IPS-11a (cell line): ENCODE results near the gene CACNA1C.

Experiments used
- H3K4me3 ChIP-seq: one replicate; pipeline ENCODE4 v1.5.1; 2013; ENCODE audit warnings: low read depth, low read length, control low read depth

The CACNA1C gene

GRCh38 chr12:2270846-2271245 is 218.1 kb downstream of the CACNA1C start:
- no peak overlapping the region for H3K4me3 ChIP-seq

DNA sequence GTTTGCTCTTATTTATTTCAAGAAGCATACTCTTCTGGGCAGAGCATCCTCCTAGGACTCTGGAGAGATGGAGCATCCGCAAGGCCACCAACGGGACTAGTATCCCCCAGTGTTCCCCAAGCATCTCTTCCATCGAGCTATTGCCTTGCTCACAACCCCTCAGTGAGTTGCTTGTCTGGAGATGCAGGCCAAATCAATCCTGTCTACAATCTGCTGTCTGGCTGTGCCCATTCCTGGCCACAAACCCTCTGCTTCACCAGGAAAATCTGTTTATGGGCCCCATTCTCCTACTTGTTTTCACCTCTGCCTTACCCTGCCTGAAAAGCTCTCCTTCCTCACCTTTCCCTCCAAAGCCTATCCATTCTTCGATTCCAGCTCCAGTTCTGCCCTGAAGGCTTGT is 219.2 kb downstream of the CACNA1C start:
- no peak overlapping the region for H3K4me3 ChIP-seq

DNA sequence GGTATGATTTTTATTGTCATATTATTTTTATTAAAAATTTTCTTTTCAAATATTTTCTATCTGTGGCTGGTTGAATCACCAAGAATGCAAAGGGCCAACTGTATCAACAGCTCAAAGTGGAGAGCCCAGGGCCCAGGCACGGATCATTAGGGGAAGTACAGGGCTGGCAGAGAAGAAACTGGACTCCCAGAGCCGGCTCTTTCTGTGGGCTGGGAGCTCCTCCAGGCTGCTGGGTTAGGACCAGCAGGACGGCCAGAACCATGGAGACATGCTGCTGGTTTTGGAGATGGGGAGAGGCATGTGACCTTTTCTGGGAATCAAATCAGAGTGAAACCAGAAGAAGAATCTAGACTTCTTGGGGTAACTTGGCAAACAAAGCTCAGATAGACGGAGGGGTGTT is 220.5 kb downstream of the CACNA1C start:
- H3K4me3 ChIP-seq = no peak overlapping the region

DNA sequence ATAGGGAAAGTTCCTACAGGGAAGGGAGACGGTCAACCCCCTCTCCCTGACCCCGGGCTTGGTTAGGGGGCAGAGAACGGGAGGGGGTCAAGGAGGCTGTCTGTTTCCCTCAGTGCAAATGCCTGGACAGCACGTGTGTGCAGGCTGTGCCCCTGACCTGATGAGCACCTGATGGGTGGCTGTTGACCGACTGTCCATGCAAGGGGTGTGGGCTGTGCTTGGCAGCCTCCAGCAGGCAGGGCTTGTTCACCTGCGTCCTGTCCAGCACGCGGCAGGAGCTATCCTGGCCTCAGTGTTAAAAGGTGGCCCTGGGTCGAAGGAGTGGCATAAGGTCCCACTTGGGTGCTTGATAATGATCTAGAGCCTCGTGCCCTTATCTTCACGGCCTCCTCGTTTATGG is 221.0 kb downstream of the CACNA1C start:
- no peak overlapping the region for H3K4me3 ChIP-seq

GRCh38 chr12:2274733-2275132 is 221.9 kb downstream of the CACNA1C start:
- no peak overlapping the region for H3K4me3 ChIP-seq

- H3K4me3 ChIP-seq = no peak overlapping the region
These were observed 223.7 kb downstream of the CACNA1C start for GRCh38 chr12:2276288-2277033.

GRCh38 chr12:2277492-2278155 is 224.8 kb downstream of the CACNA1C start:
- H3K4me3 ChIP-seq = no peak overlapping the region

DNA sequence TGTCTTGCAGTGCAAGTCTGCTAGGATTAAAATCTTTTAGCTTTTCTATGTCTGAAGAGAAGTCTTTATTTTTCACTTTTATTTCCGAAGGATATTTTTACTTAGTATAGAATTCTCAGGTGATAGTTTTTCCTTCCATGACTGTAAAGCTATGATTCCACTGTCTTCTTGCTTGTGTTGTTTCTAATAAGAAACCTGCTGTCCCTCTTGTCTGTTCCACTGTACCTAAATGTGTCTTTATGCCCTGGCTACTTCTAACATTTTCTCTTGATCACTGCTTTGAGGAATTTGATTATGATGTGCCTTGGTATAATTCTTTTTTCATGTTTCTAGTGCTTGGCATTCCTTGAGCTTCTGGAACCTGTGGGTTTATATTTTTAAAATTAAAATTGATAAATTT is 228.7 kb downstream of the CACNA1C start:
- no peak overlapping the region for H3K4me3 ChIP-seq

GRCh38 chr12:2282318-2282717 is 229.5 kb downstream of the CACNA1C start:
- H3K4me3 ChIP-seq = no peak overlapping the region

DNA sequence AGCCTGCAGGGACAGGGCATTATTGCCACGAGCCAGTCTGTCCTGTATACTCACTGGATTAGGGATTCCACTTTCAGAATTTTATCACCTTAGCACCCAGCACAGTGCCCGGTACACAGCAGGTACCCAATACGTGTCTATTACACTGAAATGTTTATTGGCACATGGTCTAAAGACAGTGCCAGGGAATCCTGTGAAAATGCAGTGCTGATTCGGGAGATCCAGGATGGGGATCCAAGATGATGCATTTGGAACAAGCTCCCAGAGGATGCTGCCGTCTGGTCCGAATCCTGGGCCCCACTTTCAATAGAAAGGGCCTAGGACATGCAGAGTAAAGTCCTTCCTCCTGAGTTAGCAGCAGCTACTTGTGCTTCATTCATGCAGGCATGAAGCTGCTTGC is 230.7 kb downstream of the CACNA1C start:
- no peak overlapping the region for H3K4me3 ChIP-seq

DNA sequence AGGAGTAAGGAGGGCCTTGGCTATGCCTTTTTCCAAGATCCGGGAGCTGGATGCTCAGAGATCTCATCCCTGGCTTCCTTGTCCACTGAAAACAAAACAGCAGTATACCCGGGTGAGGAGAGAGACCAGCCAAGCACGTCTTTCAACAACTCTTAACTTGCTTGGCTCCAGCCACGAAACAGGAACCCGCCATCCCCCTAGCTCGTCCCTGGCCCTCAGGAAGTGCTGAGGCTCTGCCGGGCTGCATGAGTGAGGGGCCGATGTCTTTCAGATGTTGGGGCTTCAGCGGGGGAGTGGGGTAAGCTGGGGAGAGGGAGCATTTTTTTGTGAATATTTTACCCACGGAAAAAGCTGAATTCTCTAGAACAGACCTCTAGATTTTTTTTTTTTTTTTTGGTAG is 231.1 kb downstream of the CACNA1C start:
- H3K4me3 ChIP-seq = no peak overlapping the region

GRCh38 chr12:2284321-2284813 is 231.6 kb downstream of the CACNA1C start:
- no peak overlapping the region for H3K4me3 ChIP-seq

DNA sequence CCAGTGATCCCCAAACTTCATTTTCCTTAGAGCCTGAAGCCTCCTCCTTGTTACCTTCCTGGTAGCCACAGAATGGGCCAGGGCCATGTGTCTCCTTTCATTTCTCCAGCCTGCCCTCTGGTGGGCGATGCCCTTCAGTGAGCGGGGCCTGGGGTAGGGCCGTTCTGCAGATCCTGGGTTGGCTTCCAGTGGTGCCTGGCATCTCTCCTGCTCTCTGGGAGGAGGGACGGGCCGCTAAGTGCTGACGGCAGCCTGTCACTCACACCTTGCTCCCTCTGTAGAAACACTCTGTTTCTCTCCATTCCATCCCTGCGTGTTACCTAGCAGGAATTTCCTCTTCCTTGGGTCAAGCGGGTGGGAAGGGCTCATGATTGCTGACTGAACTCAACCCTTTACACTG is 232.1 kb downstream of the CACNA1C start:
- H3K4me3 ChIP-seq = no peak overlapping the region

DNA sequence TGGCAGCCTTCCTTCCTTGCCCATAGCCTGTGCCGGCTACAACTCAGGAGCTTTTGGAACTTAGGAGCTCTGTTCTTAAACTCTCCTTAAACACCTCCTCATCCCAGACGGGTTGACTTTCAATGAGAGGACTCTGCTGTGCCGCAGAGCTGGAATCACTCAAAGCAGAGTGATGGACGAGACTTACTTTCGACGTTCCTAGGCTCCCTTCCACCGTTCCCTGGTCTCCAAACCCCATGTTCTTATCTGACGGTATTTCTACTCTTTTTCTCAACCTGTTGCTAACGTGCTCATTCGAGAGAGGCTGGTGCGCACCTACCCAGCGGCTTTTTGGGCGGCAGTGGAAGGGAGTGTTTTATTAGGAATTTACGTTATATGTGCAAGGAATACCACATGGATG is 232.7 kb downstream of the CACNA1C start:
- no peak overlapping the region for H3K4me3 ChIP-seq

GRCh38 chr12:2286047-2286446 is 233.3 kb downstream of the CACNA1C start:
- H3K4me3 ChIP-seq = no peak overlapping the region

DNA sequence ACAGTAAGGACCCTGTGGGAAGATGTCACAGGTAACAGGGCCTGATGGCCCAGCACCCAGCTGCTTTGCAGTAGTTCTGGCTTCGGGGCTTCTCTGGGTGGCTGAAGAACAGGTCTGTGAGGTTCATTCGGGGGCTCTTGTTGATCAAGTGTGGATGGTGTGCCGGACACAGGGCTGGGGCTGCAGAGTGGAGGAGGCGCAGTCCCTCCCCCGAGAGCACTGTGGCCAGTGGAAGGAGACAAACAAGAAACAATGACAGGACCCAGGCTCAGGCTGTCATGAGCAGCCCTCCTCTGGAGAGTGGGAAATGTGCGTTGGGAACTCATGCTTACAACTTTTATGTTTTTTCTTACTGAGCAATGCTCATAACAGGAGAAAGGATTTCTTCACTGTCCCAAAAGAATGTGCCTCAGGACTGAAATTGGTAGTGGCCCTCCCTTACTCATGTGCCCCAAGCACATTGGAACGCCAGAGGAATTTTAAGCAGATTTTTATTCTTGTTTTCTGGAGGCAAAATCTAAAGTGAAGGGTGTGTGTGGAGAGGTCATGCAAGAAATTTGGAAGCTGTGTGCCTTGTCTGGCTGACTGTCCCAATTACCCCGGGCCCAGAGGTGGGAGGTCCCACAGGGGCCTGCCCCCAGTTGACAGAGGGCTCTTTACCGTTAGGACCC is 233.8 kb downstream of the CACNA1C start:
- no peak overlapping the region for H3K4me3 ChIP-seq

DNA sequence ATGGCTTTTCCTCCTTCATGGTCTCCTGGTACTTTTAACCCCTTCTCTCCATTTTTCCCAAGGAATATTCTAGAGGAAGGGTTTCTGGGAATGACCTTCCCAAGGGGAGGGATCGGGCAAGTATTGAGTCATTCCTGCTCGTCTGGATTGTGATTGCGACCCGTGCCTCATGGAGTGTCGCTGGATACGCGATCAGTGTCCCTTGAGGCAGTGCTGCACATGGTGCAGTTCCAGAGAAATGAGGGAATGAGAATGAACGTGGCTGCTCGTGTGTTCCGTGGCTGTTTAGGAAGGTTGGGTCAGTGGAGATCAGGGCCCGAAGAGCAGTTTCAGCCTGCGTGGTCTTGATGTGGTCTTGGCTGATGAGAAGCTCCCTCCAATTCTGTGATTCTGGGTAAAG is 234.4 kb downstream of the CACNA1C start:
- H3K4me3 ChIP-seq = no peak overlapping the region

DNA sequence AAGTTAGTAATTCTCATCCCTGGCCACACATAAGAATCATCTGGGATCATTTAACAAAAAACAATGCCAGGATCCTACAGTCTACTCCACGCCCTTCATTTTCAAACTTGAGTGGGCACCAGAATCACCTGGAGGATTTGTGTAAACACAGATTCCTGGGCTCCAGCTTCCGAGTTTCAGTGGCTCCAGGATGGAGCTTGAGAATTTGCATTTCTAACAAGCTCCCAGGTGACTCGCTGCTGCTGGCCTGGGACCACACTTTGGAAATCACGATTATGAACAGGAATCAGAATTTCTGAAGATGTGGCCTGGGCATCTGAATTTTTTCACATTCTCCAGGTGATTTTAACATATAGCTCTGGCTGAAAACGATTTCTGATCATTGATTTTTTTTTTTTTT is 234.8 kb downstream of the CACNA1C start:
- H3K4me3 ChIP-seq = no peak overlapping the region

DNA sequence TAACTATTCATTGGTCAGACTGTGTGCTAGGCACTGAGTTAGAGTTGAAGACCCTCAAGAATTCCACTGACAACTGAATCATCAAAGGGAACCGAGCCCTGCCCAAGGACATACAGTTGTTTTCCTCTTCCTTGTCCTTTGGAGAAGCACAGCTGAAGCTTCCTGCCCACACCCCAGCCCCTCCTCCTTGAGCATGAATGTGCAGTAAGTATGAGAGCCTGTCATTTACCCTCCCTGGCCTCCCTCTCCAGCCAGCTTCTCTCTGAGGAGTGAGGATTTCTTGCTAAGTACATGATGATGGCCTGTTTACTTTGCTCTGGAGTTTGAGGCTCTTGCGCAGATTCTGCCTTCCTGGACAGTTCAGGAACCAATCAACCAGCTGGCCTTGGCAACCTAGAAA is 235.2 kb downstream of the CACNA1C start:
- H3K4me3 ChIP-seq = no peak overlapping the region

DNA sequence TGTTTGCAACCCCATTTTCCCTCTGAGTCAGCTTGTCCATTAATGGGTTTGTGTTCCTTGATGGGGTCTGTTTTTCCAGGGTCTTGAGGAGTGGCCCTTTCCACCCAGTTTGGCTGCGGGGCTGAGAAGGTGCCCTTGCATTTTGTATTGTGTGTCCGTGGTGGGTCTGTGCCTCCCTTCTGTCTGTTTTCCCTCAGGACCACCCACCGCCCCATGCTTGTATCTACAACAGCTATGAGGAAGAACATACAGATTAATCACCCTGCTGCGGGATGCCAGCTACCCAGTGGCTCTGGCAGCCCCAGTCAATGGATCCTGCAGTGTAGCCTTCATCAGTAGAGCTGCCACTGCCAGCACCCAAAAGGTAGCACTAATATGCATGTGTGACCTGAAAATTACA is 235.7 kb downstream of the CACNA1C start:
- H3K4me3 ChIP-seq = no peak overlapping the region

DNA sequence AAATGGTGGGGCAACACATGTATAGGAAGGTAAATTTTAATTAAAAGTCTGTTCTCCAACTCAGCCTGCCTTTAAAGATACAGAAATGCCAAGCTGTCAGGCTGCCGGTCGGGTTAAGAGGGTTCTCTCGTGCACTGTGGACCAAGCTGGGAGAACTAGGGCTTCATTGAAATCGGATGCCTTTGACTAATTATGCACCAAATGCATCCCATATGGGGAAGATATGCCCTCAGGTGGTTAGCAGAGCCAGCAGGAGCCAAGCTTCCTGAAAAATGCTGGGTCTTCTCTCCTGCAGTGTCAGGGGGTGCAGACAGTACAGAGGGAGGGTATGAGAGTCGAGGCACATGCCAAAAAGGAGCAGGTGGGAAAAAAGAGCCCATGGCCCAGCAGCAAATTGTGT is 236.1 kb downstream of the CACNA1C start:
- H3K4me3 ChIP-seq = no peak overlapping the region

DNA sequence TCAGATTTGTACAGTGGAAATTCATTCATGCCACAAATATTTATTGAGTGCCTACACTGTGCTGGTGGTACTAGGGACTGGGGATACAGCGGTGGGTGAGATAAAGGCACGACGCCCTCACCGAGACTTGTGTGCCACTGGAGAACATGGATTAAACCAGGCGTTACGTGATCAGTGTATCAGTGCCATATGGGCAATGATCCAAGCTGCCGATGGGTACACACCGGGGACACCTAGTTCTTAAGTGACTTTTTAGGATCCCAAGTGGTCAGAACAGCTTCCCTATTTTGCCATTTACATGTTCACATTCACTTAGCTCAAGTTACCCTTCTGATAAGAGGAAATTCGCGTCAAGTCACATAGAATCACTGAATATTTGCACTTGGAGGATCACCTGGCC is 236.7 kb downstream of the CACNA1C start:
- H3K4me3 ChIP-seq = no peak overlapping the region
